H9 (cell line): Measurements from ENCODE around the gene HNMT. TPM values are rescaled to one million over a fixed set of nuclear protein-coding genes. Genes with fewer than 3 reads are reported as not detected.

Experiments
- DNase-seq: peaks from one replicate; pipeline ENCODE4 v3.0.0-alpha.2; 2017
- H2AFZ ChIP-seq: one replicate; pipeline ENCODE4 v1.6.1; 2013; ENCODE audit warnings: mild to moderate bottlenecking, low read length, control low read depth, moderate library complexity
- H2AK5ac ChIP-seq: 2 replicates; pipeline ENCODE4 v1.6.1; 2013; ENCODE audit warnings: low read length, control low read depth, mixed read lengths; ENCODE audit not compliant: insufficient read length
- H2BK120ac ChIP-seq: one replicate; pipeline ENCODE4 v1.6.1; 2013; ENCODE audit warnings: low read depth, mild to moderate bottlenecking, low read length, control low read depth, inconsistent platforms; ENCODE audit not compliant: poor library complexity, severe bottlenecking
- H2BK12ac ChIP-seq: 2 replicates; pipeline ENCODE4 v1.6.1; 2013; ENCODE audit warnings: low read length, control low read depth, mixed read lengths, low read depth; ENCODE audit not compliant: insufficient read length
- H2BK15ac ChIP-seq: 2 replicates; pipeline ENCODE4 v1.6.1; 2013; ENCODE audit warnings: low read depth, low read length, control low read depth
- H2BK20ac ChIP-seq: one replicate; pipeline ENCODE4 v1.6.1; 2013; ENCODE audit warnings: low read depth, mild to moderate bottlenecking, low read length, control low read depth, inconsistent platforms; ENCODE audit not compliant: poor library complexity, severe bottlenecking
- H2BK5ac ChIP-seq: 2 replicates; pipeline ENCODE4 v1.6.1; 2013; ENCODE audit warnings: low read length, control low read depth, mixed read lengths; ENCODE audit not compliant: insufficient read length
- H3K14ac ChIP-seq: 2 replicates; pipeline ENCODE4 v1.6.1; 2013; ENCODE audit warnings: low read length, control low read depth; ENCODE audit not compliant: insufficient read depth
- H3K18ac ChIP-seq: 2 replicates; pipeline ENCODE4 v1.6.1; 2013; ENCODE audit warnings: low read depth, mild to moderate bottlenecking, mixed read lengths, low read length, control low read depth; ENCODE audit not compliant: insufficient read length
- H3K23ac ChIP-seq: 2 replicates; pipeline ENCODE4 v1.6.1; 2013; ENCODE audit warnings: low read length, control low read depth, mixed read lengths, low read depth; ENCODE audit not compliant: insufficient read length
- H3K23me2 ChIP-seq: 2 replicates; pipeline ENCODE4 v1.6.1; 2013; ENCODE audit warnings: low read depth, mild to moderate bottlenecking, mixed read lengths, low read length, control low read depth; ENCODE audit not compliant: insufficient read length, poor library complexity, severe bottlenecking
- H3K27ac ChIP-seq: 2 replicates; pipeline ENCODE4 v1.5.1; 2013; ENCODE audit warnings: low read length, control low read depth, mixed read lengths, low read depth; ENCODE audit not compliant: insufficient read length
- H3K27me3 ChIP-seq: 2 replicates; pipeline ENCODE4 v1.6.1; 2013; ENCODE audit warnings: low read length, control low read depth, inconsistent platforms; ENCODE audit not compliant: insufficient read depth
- H3K4ac ChIP-seq: 2 replicates; pipeline ENCODE4 v1.6.1; 2013; ENCODE audit warnings: low read depth, mild to moderate bottlenecking, control low read depth, inconsistent platforms, low read length, moderate library complexity
- H3K4me1 ChIP-seq: 2 replicates; pipeline ENCODE4 v1.6.1; 2013; ENCODE audit warnings: low read length, control low read depth, inconsistent platforms; ENCODE audit not compliant: insufficient read depth
- H3K4me2 ChIP-seq: 2 replicates; pipeline ENCODE4 v1.6.1; 2013; ENCODE audit warnings: low read length, control low read depth, mixed read lengths; ENCODE audit not compliant: insufficient read length, insufficient read depth
- H3K56ac ChIP-seq: 2 replicates; pipeline ENCODE4 v1.6.1; 2013; ENCODE audit warnings: low read depth, mild to moderate bottlenecking, mixed read lengths, low read length, control low read depth; ENCODE audit not compliant: insufficient read length
- H3K79me1 ChIP-seq: 2 replicates; pipeline ENCODE4 v1.6.1; 2013; ENCODE audit warnings: low read depth, mild to moderate bottlenecking, moderate library complexity, low read length, control low read depth, inconsistent platforms; ENCODE audit not compliant: insufficient read depth, poor library complexity, severe bottlenecking
- H3K79me2 ChIP-seq: 2 replicates; pipeline ENCODE4 v1.6.1; 2013; ENCODE audit warnings: low read length, control low read depth, inconsistent platforms; ENCODE audit not compliant: insufficient read depth
- H3K9ac ChIP-seq: 2 replicates; pipeline ENCODE4 v1.6.1; 2013; ENCODE audit warnings: low read length, control low read depth, mixed read lengths; ENCODE audit not compliant: insufficient read length; ENCODE audit errors: extremely low read depth
- H3K9me3 ChIP-seq: one replicate; pipeline ENCODE4 v1.6.1; 2013; ENCODE audit warnings: low read depth, low read length, inconsistent platforms; ENCODE audit not compliant: control insufficient read depth
- H3T11ph ChIP-seq: one replicate; pipeline ENCODE4 v1.6.1; 2013; ENCODE audit warnings: mild to moderate bottlenecking, low read length, control low read depth, inconsistent platforms
- H4K20me1 ChIP-seq: one replicate; pipeline ENCODE4 v1.6.1; 2013; ENCODE audit not compliant: control insufficient read depth, insufficient read length, insufficient read depth
- H4K5ac ChIP-seq: 2 replicates; pipeline ENCODE4 v1.6.1; 2013; ENCODE audit warnings: low read depth, mild to moderate bottlenecking, mixed read lengths, low read length, control low read depth; ENCODE audit not compliant: insufficient read length
- H4K8ac ChIP-seq: replicated peaks from 2 replicates; pipeline ENCODE4 v1.6.1; 2013; ENCODE audit warnings: low read length, control low read depth, mixed read lengths, low read depth; ENCODE audit not compliant: insufficient read length
- H4K91ac ChIP-seq: 2 replicates; pipeline ENCODE4 v1.6.1; 2013; ENCODE audit warnings: low read depth, mild to moderate bottlenecking, moderate library complexity, mixed read lengths, low read length, control low read depth; ENCODE audit not compliant: insufficient read length
- H3K27ac Mint-ChIP-seq, 3 experiments: 2 replicates in 2 of 3; 3 replicates in 1 of 3; pipeline ENCODE4 v1.8.0; 2020 to 2021; ENCODE audit warnings: mixed read lengths in 3 of 3, mild to moderate bottlenecking in 1 of 3, moderate library complexity in 1 of 3
- H3K27me3 Mint-ChIP-seq: 2 replicates; pipeline ENCODE4 v1.8.0; 2021; ENCODE audit warnings: low read depth, mild to moderate bottlenecking, moderate library complexity, mixed read lengths
- H3K36me3 Mint-ChIP-seq, 3 experiments: 2 replicates in 2 of 3; 3 replicates in 1 of 3; pipeline ENCODE4 v1.8.0; 2020 to 2021; ENCODE audit warnings: low read depth in 3 of 3, mixed read lengths in 3 of 3; ENCODE audit not compliant: insufficient read depth in 1 of 3
- H3K4me1 Mint-ChIP-seq, 2 experiments: 2 replicates each; pipeline ENCODE4 v1.8.0; 2020; ENCODE audit warnings: mixed read lengths in 2 of 2
- H3K4me3 Mint-ChIP-seq, 2 experiments: 2 replicates in 1 of 2; 3 replicates in 1 of 2; pipeline ENCODE4 v1.8.0; 2020 to 2021; ENCODE audit warnings: mild to moderate bottlenecking in 2 of 2, mixed read lengths in 2 of 2, moderate library complexity in 1 of 2
- H3K9me3 Mint-ChIP-seq, 2 experiments: 2 replicates in 1 of 2; 3 replicates in 1 of 2; pipeline ENCODE4 v1.8.0; 2020; ENCODE audit warnings: mild to moderate bottlenecking in 2 of 2, mixed read lengths in 2 of 2, moderate library complexity in 1 of 2
- WGBS: extraction: QIAGEN DNeasy Blood & Tissue Kit; methylation state at CpG from one replicate; pipeline ENCODE4 v1.1.7; 2013; ENCODE audit warnings: missing lambda C conversion rate, low lambda C conversion rate, mixed read lengths; ENCODE audit not compliant: insufficient read length; ENCODE audit errors: extremely low coverage; 5-methylcytosine and 5-hydroxymethylcytosine counted together
- total RNA-seq: library from RNA; stranded (reverse); gene quantifications from 2 replicates; pipeline ENCODE4 v1.2.1, GENCODE V29; 2021
- TF ChIP-seq, protein P1 (sequence below): fragments of 200-600 bp; sonication (generic); conservative IDR thresholded peaks from 3 replicates; pipeline ENCODE4 v1.8.0; 2021; ENCODE audit warnings: antibody characterized with exemption, mild to moderate bottlenecking

The HNMT gene
- total RNA-seq, 1 experiment from 2014 or later: 1.3 TPM

GRCh38 chr2:137928547-137929518 is 35.4 kb upstream of the HNMT start:
- Histone ChIP-seq H3K4ac (no peak overlapping the region), H3K23ac (no peak overlapping the region), H4K8ac (no peak overlapping the region), H3K79me2 (no peaks in the 10 kb centered on the region), H3K9me3 (no peaks in the 10 kb centered on the region), H3K14ac (no peak overlapping the region), H3K27ac (no peak overlapping the region), H2AK5ac (no peak overlapping the region), H2BK15ac (no peak overlapping the region), H3K23me2 (no peaks in the 10 kb centered on the region), H3K27me3 (no peaks in the 10 kb centered on the region), H3K18ac (no peak overlapping the region), H2BK120ac (no peak overlapping the region), H3K4me2 (no peak overlapping the region), H3K4me1 (no peaks in the 10 kb centered on the region; the same call in 1 of the 2 replicates), H2AFZ (no peak overlapping the region), H3K79me1 (no peaks in the 10 kb centered on the region), H2BK20ac (no peak overlapping the region), H3K9ac (no peak overlapping the region), H3T11ph (no peak overlapping the region), H4K20me1 (no peaks in the 10 kb centered on the region), H2BK12ac (no peak overlapping the region), H4K5ac (no peak overlapping the region), H4K91ac (no peak overlapping the region), H3K56ac (no peak overlapping the region), H2BK5ac (no peak overlapping the region)
- DNase-seq: no peak
- H3K27me3 Mint-ChIP-seq: no peaks in the 10 kb centered on the region
- H3K4me1 Mint-ChIP-seq: no peaks in the 10 kb centered on the region
- TF ChIP-seq, protein P1, sequence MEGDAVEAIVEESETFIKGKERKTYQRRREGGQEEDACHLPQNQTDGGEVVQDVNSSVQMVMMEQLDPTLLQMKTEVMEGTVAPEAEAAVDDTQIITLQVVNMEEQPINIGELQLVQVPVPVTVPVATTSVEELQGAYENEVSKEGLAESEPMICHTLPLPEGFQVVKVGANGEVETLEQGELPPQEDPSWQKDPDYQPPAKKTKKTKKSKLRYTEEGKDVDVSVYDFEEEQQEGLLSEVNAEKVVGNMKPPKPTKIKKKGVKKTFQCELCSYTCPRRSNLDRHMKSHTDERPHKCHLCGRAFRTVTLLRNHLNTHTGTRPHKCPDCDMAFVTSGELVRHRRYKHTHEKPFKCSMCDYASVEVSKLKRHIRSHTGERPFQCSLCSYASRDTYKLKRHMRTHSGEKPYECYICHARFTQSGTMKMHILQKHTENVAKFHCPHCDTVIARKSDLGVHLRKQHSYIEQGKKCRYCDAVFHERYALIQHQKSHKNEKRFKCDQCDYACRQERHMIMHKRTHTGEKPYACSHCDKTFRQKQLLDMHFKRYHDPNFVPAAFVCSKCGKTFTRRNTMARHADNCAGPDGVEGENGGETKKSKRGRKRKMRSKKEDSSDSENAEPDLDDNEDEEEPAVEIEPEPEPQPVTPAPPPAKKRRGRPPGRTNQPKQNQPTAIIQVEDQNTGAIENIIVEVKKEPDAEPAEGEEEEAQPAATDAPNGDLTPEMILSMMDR: no peak
- H3K4me3 Mint-ChIP-seq: no peak overlapping the region
- no peaks in the 10 kb centered on the region for H3K36me3 Mint-ChIP-seq
- no peaks in the 10 kb centered on the region for H3K9me3 Mint-ChIP-seq
- no CpG with 5 or more reads among the region's 4 CpGs for WGBS
- H3K27ac Mint-ChIP-seq: no peak overlapping the region
